GM18870 (cell line): ENCODE measurements around the gene GLS.
"Not testable (repeated sequence)": the region's sequence is repeated elsewhere in the genome, so short reads cannot be mapped to it uniquely, and the experiment has no call there.

Source experiments
- ATAC-seq: cut with Tn5 transposase; IDR thresholded peaks from one replicate; pipeline ENCODE4 v1.9.1; 2021; ENCODE audit warnings: moderate library complexity; ENCODE audit not compliant: unreplicated experiment

GLS gene

GRCh38 chr2:190882856-190883582, 2.4 kb downstream of the GLS start:
- no peak for ATAC-seq

DNA sequence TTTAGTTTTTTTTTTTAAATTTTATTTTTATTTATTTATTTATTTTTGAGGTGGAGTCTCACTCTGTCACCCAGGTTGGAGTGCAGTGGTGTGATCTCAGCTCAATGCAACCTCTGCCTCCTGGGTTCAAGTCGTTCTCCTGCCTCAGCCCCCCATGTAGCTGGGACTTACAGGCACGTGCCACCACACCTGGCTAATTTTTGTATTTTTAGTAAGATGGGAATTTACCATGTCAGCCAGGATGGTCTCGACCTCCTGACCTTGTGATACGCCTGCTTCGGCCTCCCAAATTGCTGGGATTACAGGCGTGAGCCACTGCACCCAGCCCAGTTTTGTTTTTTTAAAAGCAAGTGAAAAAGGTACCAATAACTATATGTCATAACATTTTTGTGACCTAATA, 5.2 kb downstream of the GLS start:
- not testable (repeated sequence) for ATAC-seq

- ATAC-seq = peak; percentile 69
Measured at GRCh38 chr2:190887089-190887488, 6.5 kb downstream of the GLS start.

- ATAC-seq = no peak
Measured at GRCh38 chr2:190888449-190888848, 7.8 kb downstream of the GLS start.

DNA sequence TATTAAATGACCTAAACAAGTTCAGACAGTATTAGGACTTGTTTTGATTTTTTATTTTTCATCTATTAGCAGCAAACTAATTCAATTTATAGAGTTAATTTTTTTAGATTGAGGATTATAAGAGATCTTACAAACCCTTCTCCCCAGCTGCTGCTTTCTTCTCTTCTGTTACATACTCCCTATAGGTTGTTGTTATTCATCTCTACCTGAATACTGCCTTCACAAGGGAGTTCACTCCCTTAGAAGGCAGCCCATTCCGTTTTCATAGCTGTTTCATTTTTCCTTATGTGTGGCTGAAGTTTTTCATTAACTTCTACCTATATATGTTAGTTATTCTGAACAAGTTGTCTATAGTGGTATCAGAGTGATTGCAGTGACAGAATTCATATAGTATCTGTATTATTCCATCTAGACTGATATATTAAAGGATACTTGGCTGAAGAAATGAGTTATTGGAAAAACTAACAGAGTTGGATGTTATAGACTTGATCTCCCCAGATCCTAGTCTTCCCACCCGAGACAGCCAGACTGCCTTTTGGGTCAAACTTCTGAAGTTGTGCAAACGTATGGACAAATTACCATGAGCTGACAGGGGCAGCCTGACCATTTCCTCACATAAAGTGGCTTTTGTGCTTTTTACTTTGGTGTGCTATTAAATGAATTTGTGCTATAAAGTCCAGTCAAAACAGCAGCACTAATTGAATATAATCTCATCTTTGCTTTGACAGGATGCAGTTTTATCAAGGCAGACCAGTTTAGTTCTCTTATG, 8.7 kb downstream of the GLS start:
- no peak for ATAC-seq

GRCh38 chr2:190891372-190891771, 10.8 kb downstream of the GLS start:
- ATAC-seq = peak; percentile 45

DNA sequence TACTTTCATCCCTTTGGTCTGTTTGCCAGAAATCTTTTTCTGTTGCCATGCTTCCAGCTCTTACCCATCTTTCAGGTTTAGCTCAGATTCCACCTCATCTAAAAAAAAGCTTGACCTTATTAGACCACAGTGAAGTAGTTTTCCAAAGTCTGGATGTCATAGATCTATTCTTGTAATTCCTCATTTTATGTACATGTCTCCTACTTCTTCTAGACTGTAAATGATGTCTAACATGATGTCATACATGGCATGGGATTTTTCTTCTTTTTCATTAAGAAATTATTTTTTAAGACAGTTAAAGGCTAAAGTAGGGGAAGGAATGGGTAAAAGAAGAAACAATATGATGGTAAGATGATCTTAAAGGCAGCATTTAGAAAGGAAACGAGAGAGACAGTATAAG, 11.3 kb downstream of the GLS start:
- no peak for ATAC-seq

GRCh38 chr2:190893157-190893556, 12.5 kb downstream of the GLS start:
- ATAC-seq = no peak

GRCh38 chr2:190896477-190896876, 15.9 kb downstream of the GLS start:
- no peak for ATAC-seq

DNA sequence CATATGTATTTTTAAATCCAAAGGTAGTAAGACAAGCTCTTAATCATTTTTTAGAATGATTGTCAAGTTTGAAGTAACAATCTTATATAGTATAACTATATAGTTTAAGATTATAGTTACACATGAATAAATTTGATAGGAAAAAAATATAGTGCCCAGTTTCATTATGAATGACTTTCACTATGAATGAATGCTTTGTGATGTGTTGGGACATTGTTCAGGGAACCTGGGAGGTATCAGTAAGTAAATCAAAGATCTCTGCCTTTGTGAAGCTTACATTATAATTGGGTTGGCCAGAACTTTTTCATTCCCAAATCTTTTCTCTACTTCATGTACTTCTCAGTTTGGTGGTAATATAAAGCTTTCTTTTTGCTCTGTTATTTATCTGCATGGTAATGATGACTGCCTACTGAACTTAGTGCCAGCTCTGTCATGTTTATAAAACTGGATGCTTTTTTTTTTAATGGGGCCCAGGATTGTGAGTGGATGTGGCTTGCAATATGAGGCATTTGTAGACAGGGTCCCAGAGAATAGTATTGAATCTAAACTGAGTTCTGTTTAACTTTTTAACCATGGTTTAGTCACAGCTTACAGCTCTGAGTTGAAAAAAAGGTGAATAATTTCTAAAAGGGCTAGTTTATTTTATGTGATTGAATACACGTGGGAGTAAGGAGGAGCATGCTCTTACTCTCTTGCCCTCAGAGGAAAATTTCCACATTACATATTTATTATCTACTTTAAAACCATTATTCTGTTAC, 23.3 kb downstream of the GLS start:
- ATAC-seq = no peak

DNA sequence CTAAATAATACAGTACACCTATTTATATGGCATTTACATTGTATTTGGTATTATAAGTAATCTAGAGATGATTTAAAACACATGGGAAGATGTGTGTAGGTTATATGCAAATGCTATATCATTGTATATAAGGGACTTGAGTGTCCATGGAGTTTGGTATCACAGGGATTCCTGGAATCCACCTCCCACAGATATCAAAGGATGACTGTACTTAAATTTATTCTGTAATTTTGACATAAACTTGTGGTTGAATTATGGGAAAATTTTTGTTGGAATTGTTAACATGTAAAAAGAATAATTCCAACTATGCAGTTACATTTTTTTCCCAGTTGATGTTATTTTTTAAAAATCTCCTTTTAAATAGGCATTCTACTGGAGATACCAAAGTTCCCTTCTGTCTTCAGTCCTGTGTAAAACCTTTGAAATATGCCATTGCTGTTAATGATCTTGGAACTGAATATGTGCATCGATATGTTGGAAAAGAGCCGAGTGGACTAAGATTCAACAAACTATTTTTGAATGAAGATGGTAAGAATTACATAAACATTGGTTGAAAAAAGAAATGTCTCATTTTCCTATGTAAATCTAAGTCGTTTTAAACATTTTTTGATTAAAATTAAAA, 24.1 kb downstream of the GLS start:
- no peak for ATAC-seq

- ATAC-seq = no peak
Measured at GRCh38 chr2:190908532-190908931, 27.9 kb downstream of the GLS start.

DNA sequence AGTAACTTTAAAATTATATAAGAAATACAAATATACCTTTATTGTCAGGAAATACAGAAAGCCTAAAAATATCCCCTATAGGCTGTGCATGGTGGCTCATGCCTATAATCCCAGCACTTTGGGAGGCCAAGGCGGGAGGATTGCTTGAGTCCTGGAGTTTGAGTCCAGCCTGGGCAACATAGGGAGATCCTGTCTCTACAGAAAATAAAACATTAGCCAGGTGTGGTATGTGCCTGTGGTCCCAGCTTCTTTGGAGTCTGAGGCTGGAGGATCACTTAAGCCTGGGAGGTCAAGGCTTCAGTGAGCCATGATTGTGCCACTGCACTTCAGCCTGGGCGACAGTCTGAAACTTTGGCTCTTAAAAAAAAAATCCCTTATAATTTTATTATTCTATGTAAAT, 29.1 kb downstream of the GLS start:
- no peak for ATAC-seq

DNA sequence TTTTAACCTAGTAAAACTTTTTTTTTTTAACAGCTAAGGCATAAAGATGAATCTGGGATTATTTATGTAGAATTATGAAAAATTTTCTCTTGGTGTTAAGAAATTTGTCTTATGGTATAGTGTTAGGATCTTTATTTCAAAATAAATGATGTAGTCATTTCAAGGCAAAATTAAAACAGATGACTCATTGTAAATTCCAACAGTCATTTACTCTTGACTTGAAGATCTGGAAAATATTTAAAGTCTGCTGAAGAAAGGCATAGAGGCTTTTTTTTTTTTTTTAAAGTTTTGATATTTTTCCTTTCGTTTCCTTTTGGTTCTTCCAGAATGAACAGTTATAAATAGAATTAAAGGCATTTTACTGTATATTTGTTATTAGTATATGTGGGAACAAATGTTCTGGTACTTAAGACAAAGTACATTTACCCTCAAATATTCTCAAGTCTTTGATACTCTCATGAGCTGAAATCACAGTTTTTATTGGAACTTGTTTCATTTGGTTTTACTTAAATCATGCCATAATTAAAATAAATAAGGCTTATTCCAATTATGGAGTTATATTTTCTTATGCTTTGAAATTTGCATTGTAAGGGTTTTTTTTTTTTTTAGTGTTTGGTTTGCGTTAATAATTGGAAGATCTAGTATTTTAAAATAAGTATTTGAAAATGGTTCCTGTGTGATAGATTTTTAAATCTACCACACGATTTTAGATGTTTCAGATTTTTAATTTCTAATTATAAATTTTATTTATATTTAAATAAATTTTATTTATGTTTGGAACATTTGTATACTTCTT, 29.9 kb downstream of the GLS start:
- no peak for ATAC-seq

- ATAC-seq = peak; percentile 92
Measured at GRCh38 chr2:190911813-190912212, 31.2 kb downstream of the GLS start.

DNA sequence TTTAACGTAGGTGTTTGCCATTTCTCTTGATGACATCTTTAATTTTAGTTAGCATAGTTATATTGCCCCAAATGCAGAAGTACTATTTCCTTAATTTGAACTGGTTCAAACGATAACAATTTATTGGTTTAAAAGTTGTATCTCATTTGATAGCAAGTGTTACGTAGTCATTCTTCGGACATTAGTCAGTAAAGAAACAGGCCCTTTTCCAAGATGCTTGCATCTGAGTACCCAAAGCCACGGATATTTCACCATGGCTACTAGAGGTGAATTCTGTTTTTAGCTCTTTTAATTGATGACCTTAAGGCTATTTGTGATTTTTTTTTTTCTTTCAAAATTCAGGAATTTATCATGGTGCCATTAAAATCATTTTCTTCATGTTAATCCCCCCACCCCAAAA, 32.1 kb downstream of the GLS start:
- no peak for ATAC-seq

- no peak for ATAC-seq
Measured at GRCh38 chr2:190913725-190914124, 33.1 kb downstream of the GLS start.

DNA sequence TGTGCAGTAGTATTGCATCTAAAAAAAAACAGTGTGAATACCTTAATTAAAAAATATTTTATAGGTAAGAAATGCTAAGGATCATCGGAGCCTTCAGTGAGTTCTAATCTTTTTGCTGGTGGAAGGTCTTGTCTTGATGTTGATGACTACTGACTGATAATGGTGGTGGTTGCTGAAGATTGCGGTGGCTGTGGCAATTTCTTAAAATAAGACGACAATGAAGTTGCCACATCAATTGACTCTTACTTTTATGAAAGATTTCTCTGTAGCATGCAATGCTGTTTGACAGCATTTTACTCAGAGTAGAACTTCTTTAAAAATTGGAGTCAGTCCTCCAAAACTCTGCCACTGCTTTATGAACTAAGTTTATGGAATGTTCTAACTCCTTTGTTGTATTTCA, 36.2 kb downstream of the GLS start:
- ATAC-seq = no peak

DNA sequence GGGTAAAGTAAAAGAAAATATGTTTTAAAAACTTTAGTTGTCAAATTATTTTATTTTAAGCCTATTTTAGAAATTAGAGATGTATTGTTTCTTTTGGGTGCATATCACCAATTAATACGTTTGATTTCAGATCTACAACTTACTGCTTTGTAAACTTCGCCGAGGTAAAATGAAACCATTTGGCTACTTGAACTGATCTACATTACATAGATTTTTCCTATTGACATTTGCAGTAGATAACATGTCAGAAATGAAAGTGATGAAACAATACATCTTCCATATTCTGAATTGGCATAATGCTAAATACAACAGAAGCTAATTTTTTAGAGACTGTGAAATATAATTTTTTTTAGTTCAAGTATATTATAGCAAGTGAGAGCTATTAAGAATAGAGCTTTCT, 39.5 kb downstream of the GLS start:
- no peak for ATAC-seq

DNA sequence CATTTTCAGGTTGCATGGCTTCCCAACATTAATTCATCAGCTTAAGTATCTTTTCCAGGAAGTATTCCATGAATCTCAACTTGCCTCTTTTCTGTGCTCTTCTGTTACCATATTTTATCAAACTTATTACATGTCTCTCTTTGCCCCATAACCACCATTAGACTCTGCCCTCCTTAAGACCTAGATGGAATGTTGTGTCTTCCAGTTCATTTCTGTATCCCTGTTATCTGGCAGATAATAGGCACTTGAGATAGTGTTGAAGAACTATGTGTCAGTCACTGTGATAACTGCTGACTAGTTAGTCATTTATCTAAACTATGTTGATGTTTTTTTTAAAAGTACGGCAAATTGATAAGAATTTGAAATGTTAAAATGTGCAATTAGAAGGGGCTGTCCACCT, 41.8 kb downstream of the GLS start:
- no peak for ATAC-seq

- no peak for ATAC-seq
Measured at GRCh38 chr2:190927301-190927700, 46.7 kb downstream of the GLS start.
